Glomerular visceral epithelial cell (primary cell): ENCODE measurements around the gene COQ4.
A peak's percentile ranks its signal among the peaks of the same experiment; 100 is the strongest.

ENCODE experiments used
- DNase-seq: peaks from one replicate; pipeline ENCODE4 v3.0.0-alpha.2; 2016; ENCODE audit errors: extremely low spot score

The COQ4 gene

GRCh38 chr9:128322404-128323211, at the start of gene COQ4, which contains the start of gene TRUB2:
TSS of gene COQ4 (plus strand) at chr9:128322839. CDS start at chr9:128322859, 20 bp downstream.
TSS of gene TRUB2 (minus strand) at chr9:128322447. CDS start at chr9:128322408, 39 bp downstream.
- DNase-seq = peak; percentile 94

- no peak for DNase-seq
Measured at GRCh38 chr9:128274245-128274644, 48.4 kb upstream of the COQ4 start.

- DNase-seq = peak; percentile 22
Measured at GRCh38 chr9:128275198-128276007, 47.2 kb upstream of the COQ4 start, which contains the start of gene GOLGA2. TSS of gene GOLGA2 (minus strand) at chr9:128276007. CDS start at chr9:128275976, 31 bp downstream.

- peak; percentile 100 for DNase-seq
Measured at GRCh38 chr9:128276008-128276573, 46.5 kb upstream of the COQ4 start, which contains the start of gene SWI5. TSS of gene SWI5 (plus strand) at chr9:128276276.

- peak; percentile 42 for DNase-seq
Measured at GRCh38 chr9:128276574-128277270, 45.9 kb upstream of the COQ4 start.

GRCh38 chr9:128279088-128280073, 43.3 kb upstream of the COQ4 start:
- DNase-seq = peak; percentile 71

GRCh38 chr9:128280084-128280622, 42.5 kb upstream of the COQ4 start:
- DNase-seq = no peak

GRCh38 chr9:128282500-128282899, 40.1 kb upstream of the COQ4 start:
- peak; percentile 9 for DNase-seq

- no peak for DNase-seq
Measured at GRCh38 chr9:128285033-128285784, 37.4 kb upstream of the COQ4 start.

GRCh38 chr9:128286440-128286839, 36.2 kb upstream of the COQ4 start:
- no peak for DNase-seq

- no peak for DNase-seq
Measured at GRCh38 chr9:128288273-128289004, 34.2 kb upstream of the COQ4 start.

- DNase-seq = no peak
Measured at GRCh38 chr9:128292009-128292408, 30.6 kb upstream of the COQ4 start.

- DNase-seq = no peak
Measured at GRCh38 chr9:128293091-128293490, 29.5 kb upstream of the COQ4 start.

GRCh38 chr9:128294142-128294541, 28.5 kb upstream of the COQ4 start:
- DNase-seq = no peak

- no peak for DNase-seq
Measured at GRCh38 chr9:128296340-128297220, 26.1 kb upstream of the COQ4 start.

GRCh38 chr9:128297221-128297773, 25.3 kb upstream of the COQ4 start:
- no peak for DNase-seq
